Effector memory CD4-positive, alpha-beta T cell (primary cell): ENCODE results near the gene TESMIN.
A peak's percentile ranks its signal among the peaks of the same experiment; 100 is the strongest.

Experiments used
- DNase-seq, 3 donors: peaks; one replicate each; pipeline ENCODE4 v3.0.0-alpha.2; 2020
- H3K27ac ChIP-seq: 2 replicates; pipeline ENCODE4 v1.7.0; 2013; ENCODE audit warnings: mild to moderate bottlenecking, low read length, moderate library complexity; ENCODE audit not compliant: insufficient read depth, poor library complexity, severe bottlenecking
- H3K27me3 ChIP-seq: replicated peaks from 2 replicates; pipeline ENCODE4 v1.7.0; 2013; ENCODE audit warnings: mild to moderate bottlenecking, low read length; ENCODE audit not compliant: insufficient read depth, control insufficient read depth, poor library complexity, severe bottlenecking
- H3K36me3 ChIP-seq: 2 replicates; pipeline ENCODE4 v1.7.0; 2013; ENCODE audit warnings: mild to moderate bottlenecking, low read length, moderate library complexity; ENCODE audit not compliant: control insufficient read depth, insufficient read depth
- H3K4me1 ChIP-seq: 2 replicates; pipeline ENCODE4 v1.7.0; 2013; ENCODE audit warnings: low read length, mild to moderate bottlenecking; ENCODE audit not compliant: control insufficient read depth, insufficient read depth, poor library complexity, severe bottlenecking
- H3K4me3 ChIP-seq: 2 replicates; pipeline ENCODE4 v1.7.0; 2013; ENCODE audit warnings: low read length, low read depth, mild to moderate bottlenecking; ENCODE audit not compliant: insufficient read depth, poor library complexity, severe bottlenecking
- H3K9me3 ChIP-seq: 2 replicates; pipeline ENCODE4 v1.7.0; 2013; ENCODE audit warnings: mild to moderate bottlenecking, low read length, moderate library complexity; ENCODE audit not compliant: control insufficient read depth
- total RNA-seq, 3 donors: gene quantifications; one replicate each; lab custom pipeline; 2026; lab: John Stamatoyannopoulos, UW

Gene TESMIN
- 1.9 to 2.9 (median 2.0) reads per million in 3 donors for total RNA-seq

DNA sequence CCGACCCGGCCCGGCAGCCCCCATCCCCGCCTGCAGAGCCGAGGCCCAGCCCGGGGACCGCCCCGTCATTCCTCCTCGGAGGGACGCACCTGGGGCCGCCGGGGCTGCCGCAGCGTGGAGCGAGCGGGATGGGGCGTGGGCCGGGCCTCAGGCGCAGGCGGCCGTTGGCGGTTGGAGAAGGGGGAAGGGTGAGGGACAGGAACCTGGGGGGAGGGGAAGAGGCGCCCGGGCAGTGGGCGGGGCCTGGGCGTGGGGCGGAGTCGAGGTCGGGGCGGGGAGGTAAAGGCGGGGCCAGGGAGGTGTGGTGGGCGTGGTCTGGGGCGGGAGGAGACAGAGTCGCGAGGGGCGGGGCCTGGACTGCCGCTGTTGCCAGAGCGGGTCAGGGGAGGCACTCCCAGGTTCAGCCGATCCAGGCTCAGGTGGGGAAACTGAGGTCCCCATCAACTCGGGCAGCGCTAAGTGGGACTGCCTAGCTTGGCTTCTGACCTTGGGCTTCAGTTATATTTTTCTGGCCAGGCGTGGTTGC is at the start of gene TESMIN:
TSS of gene TESMIN (minus strand) at position 190 of the 526 bp plus-strand sequence. CDS start 860 bp downstream, outside the sequence.
- peaks cover 9% of the 10 kb centered on the region for H3K36me3 ChIP-seq
- no peaks in the 10 kb centered on the region for H3K9me3 ChIP-seq

DNA sequence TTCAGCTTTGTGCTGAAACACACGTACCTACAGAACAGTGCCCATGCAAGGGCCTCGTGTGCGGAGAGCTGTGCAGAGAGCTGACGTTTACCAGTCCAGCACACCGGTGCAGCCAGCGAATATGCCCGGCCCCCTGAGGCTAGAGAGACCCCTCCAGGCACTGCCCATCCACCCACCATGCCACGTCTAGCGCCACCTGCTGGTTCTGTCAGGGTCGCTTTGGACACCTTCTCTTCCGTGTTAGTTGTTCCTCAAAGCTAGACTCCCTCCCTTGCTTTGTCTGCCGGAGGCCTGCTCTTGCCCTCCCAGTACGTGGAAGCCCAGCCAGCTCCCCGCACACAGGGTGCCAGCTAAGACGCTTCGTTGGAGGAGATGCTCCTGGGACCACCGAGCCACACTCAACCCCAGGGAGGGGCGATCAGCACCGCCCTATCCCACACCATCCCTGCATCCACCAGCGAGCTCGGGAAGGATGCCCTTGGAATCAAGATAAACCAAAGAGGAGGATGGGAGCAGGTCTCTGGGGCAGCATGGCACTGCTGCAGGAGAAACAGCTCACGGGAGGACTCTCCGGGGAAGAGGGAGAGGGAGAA is 47.0 kb upstream of the TESMIN start:
- H3K36me3 ChIP-seq: peaks cover 41% of the 10 kb centered on the region
- no peaks in the 10 kb centered on the region for H3K4me1 ChIP-seq

More for the DNA sequence above, at the start of gene TESMIN:
- DNase-seq: peak; percentile 82 to 91 (median 90)
- Histone ChIP-seq H3K4me1 (peaks cover 2% of the 10 kb centered on the region), H3K4me3 (peak within 1 kb of the TSS; percentile 62), H3K27me3 (no peaks in the 10 kb centered on the region), H3K27ac (no peak within 1 kb of the TSS)

DNA sequence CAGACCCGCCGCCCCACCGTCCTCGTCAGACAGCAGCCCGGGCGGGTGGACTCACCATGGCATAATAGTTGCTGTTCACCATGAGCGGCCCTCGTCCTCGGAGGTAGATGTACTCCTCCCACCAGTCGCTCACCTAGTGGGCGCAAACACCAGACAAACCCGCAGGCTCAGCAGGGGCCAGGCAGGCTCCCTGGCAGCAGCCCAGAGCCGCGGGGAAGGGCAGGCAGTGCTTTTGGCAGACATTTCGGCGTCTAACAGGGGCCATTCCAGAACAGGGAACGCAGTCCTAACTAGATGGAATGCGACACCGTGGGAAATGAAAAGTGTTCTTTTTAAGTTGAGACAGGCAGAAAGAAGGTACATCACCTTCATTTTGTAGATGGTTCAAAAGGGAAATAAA is 45.5 kb upstream of the TESMIN start:
- Histone ChIP-seq H3K9me3 (no peaks in the 10 kb centered on the region), H3K27ac (no peak overlapping the region), H3K4me1 (no peaks in the 10 kb centered on the region), H3K36me3 (peaks cover 52% of the 10 kb centered on the region), H3K27me3 (no peaks in the 10 kb centered on the region), H3K4me3 (no peak overlapping the region)
- DNase-seq: no peak

More for the DNA sequence above, 47.0 kb upstream of the TESMIN start:
- no peak overlapping the region for H3K27ac ChIP-seq
- peak in 2 of 3 donors; percentile 4 to 20 for DNase-seq
- no peaks in the 10 kb centered on the region for H3K27me3 ChIP-seq
- no peak overlapping the region for H3K4me3 ChIP-seq
- no peaks in the 10 kb centered on the region for H3K9me3 ChIP-seq

DNA sequence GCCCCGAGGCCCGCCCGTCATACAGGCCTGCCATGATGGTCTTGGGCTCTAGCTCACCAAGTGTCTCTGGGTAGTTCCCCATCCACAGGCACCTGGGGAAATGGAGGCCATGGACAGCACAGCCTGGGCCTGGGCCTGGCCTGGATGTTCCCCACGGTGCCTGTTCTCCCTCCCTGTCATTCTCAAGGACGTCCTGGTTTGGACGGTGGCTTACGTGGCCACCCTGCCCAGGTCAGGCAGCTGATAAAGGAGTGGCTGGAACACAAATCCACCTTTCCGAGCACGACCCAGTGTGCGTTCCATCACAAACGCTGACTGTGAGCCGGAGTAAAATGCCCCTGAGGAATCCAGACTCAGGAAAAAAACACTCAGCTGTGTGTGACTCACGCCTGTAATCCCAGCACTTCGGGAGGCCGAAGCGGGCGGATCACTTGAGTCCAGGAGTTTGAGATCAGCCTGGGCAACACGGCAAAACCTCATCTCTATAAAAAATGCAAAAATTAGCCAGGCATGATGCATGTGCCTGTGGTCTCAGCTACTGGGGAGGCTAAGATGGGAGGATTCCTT is 41.2 kb upstream of the TESMIN start:
- H3K4me1 ChIP-seq: no peaks in the 10 kb centered on the region
- H3K27ac ChIP-seq: no peak overlapping the region
- DNase-seq: no peak
- H3K27me3 ChIP-seq: no peaks in the 10 kb centered on the region
- no peaks in the 10 kb centered on the region for H3K9me3 ChIP-seq
- peaks cover 36% of the 10 kb centered on the region for H3K36me3 ChIP-seq
- no peak overlapping the region for H3K4me3 ChIP-seq

DNA sequence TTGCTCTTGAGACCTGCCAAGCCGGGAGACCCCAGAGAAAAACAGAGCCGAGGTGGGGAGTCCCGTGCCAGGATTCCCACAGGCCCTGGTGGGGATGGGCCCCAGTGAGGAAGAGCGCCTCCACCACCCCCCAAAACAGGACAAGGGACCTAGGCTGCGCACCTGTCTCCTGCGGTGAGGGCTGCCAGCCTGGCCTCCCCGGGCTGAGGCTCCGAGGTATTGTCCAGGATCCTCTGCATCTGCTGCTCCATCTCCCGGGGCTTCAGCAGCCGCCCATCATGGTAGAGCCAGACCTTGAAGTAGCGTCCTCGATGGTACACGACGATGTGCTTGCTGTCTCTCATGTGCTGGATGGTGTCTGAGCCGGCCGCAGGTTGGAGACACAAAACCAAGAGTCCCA is 33.3 kb upstream of the TESMIN start:
- H3K4me3 ChIP-seq: no peak overlapping the region
- H3K27me3 ChIP-seq: no peaks in the 10 kb centered on the region
- DNase-seq: no peak
- no peaks in the 10 kb centered on the region for H3K4me1 ChIP-seq
- H3K9me3 ChIP-seq: no peaks in the 10 kb centered on the region
- H3K36me3 ChIP-seq: peaks cover 32% of the 10 kb centered on the region
- no peak overlapping the region for H3K27ac ChIP-seq

- H3K4me3 ChIP-seq: no peak overlapping the region
- H3K27me3 ChIP-seq: no peaks in the 10 kb centered on the region
- H3K36me3 ChIP-seq: peaks cover 32% of the 10 kb centered on the region
- H3K27ac ChIP-seq: no peak overlapping the region
- H3K4me1 ChIP-seq: no peaks in the 10 kb centered on the region
- DNase-seq: no peak
- H3K9me3 ChIP-seq: no peaks in the 10 kb centered on the region
These were observed 32.0 kb upstream of the TESMIN start for GRCh38 chr11:68783216-68783821.

- H3K36me3 ChIP-seq: peaks cover 38% of the 10 kb centered on the region
These were observed 31.4 kb upstream of the TESMIN start for GRCh38 chr11:68782711-68783110.

DNA sequence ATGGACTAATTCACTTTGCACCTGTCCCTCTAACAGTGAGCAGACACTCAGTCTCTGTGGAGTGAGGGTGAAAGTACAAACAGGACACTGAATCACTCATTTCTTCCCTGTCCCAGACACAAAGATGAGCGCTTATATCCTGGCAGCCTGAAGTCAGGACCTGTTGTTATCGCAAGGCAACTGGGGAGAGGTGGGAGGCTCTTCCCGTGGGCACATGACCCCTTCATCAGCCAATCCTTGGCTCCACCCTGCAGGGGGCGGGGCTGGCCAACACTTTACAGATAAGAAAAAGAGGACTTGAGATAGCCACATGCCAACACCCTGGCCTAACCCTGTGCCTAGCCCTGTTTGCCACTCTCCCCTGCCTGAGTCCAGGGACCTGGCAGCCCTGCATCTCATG is 29.5 kb upstream of the TESMIN start:
- no peak for DNase-seq
- Histone ChIP-seq H3K36me3 (peaks cover 55% of the 10 kb centered on the region), H3K4me3 (no peak overlapping the region), H3K27me3 (no peaks in the 10 kb centered on the region), H3K9me3 (no peaks in the 10 kb centered on the region), H3K4me1 (no peaks in the 10 kb centered on the region), H3K27ac (no peak overlapping the region)

More at GRCh38 chr11:68782711-68783110, 31.4 kb upstream of the TESMIN start:
- H3K4me3 ChIP-seq: no peak overlapping the region
- H3K4me1 ChIP-seq: no peaks in the 10 kb centered on the region
- no peaks in the 10 kb centered on the region for H3K9me3 ChIP-seq
- H3K27me3 ChIP-seq: no peaks in the 10 kb centered on the region
- DNase-seq: no peak
- H3K27ac ChIP-seq: no peak overlapping the region

DNA sequence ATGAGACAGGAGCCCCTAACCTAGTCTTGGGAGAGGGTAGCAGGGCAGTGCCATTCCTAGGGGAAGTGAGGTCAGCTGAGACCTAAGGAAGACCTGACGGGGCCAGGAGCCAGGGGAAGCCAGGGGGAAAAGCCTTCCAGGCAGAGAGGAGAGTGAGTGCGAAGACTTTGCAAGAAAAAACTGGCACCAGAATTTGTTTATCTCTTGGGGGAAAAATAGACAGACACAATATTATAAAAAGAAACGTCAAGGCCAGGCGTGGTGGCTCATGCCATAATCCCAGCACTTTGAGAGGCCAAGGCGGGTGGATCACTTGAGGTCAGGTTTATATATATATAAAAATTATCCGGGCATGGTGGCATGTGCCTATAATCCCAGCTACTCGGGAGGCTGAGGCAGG is 26.9 kb upstream of the TESMIN start:
- H3K36me3 ChIP-seq: peaks cover 71% of the 10 kb centered on the region
- no peak overlapping the region for H3K4me3 ChIP-seq
- H3K27ac ChIP-seq: no peak overlapping the region
- no peaks in the 10 kb centered on the region for H3K27me3 ChIP-seq
- no peaks in the 10 kb centered on the region for H3K4me1 ChIP-seq
- no peak for DNase-seq
- H3K9me3 ChIP-seq: no peaks in the 10 kb centered on the region
